H1 (cell line): ENCODE measurements around the gene FOXA3. TPM values are rescaled to one million over a fixed set of nuclear protein-coding genes. Genes with fewer than 3 reads are reported as not detected.

Experiments
- CTCF ChIA-PET: fragments of 300-600 bp; sonication (Branson Sonifier 250); formaldehyde crosslinking; loops from one replicate; lab custom pipeline; 2021; ENCODE audit not compliant: partially characterized antibody; lab: Charles Lee
- POLR2A ChIA-PET: fragments of 300-600 bp; sonication (Branson Sonifier 250); formaldehyde crosslinking; loops from one replicate; lab custom pipeline; 2021; ENCODE audit warnings: inconsistent platforms; ENCODE audit not compliant: partially characterized antibody; lab: Charles Lee
- DNase-seq, 2 experiments: peaks; one replicate each; pipeline versions ENCODE4 v3.0.0 to v3.0.0-alpha.2; 2010 to 2022; ENCODE audit warnings: low spot score in 2 of 2, low read depth in 1 of 2, mixed read lengths in 1 of 2
- FAIRE-seq: peaks from 2 replicates; lab custom pipeline; 2011; peaks lifted over from hg19 to GRCh38; lab: Jason Lieb, UNC
- H2AFZ ChIP-seq: 2 replicates; pipeline ENCODE4 v1.8.1; 2012; ENCODE audit warnings: low read length, inconsistent platforms
- H2AK5ac ChIP-seq: 2 replicates; pipeline ENCODE4 v1.6.1; 2013; ENCODE audit warnings: low read depth, low read length
- H2BK120ac ChIP-seq: replicated peaks from 2 replicates; pipeline ENCODE3; 2013; ENCODE audit warnings: low read depth, low read length, inconsistent platforms
- H2BK12ac ChIP-seq: 2 replicates; pipeline ENCODE4 v1.6.1; 2013; ENCODE audit warnings: low read depth, low read length
- H2BK15ac ChIP-seq: 2 replicates; pipeline ENCODE4 v1.6.1; 2013; ENCODE audit warnings: low read length
- H2BK20ac ChIP-seq: 2 replicates; pipeline ENCODE4 v1.6.1; 2013; ENCODE audit warnings: low read length
- H2BK5ac ChIP-seq: 2 replicates; pipeline ENCODE4 v1.6.1; 2013; ENCODE audit warnings: low read depth, low read length
- H3K14ac ChIP-seq: 2 replicates; pipeline ENCODE4 v1.6.1; 2013; ENCODE audit warnings: inconsistent platforms; ENCODE audit not compliant: insufficient read length
- H3K18ac ChIP-seq: 2 replicates; pipeline ENCODE4 v1.6.1; 2013; ENCODE audit warnings: low read length; ENCODE audit errors: extremely low read depth
- H3K23ac ChIP-seq: 2 replicates; pipeline ENCODE4 v1.6.1; 2013; ENCODE audit warnings: inconsistent platforms; ENCODE audit not compliant: insufficient read length
- H3K23me2 ChIP-seq: 2 replicates; pipeline ENCODE4 v1.6.1; 2013; ENCODE audit warnings: low read depth, low read length
- H3K27ac ChIP-seq: 2 replicates; pipeline ENCODE4 v1.6.1; 2011; ENCODE audit warnings: low read depth, low read length, inconsistent platforms
- H3K27me3 ChIP-seq, 4 experiments: replicated peaks in 1 of 4; 1 replicate in 1 of 4; 2 replicates in 3 of 4; pipeline versions ENCODE4 v1.6.1 to v1.8.1; 2011 to 2013; ENCODE audit warnings: low read length in 3 of 4, mild to moderate bottlenecking in 3 of 4, inconsistent platforms in 2 of 4, mixed read lengths in 2 of 4, moderate library complexity in 1 of 4; ENCODE audit not compliant: control insufficient read depth in 3 of 4, insufficient read depth in 3 of 4; ENCODE audit errors: extremely low read depth in 1 of 4
- H3K36me3 ChIP-seq, 4 experiments: 2 replicates each; pipeline versions ENCODE4 v1.6.1 to v1.8.1; 2011 to 2013; ENCODE audit warnings: mild to moderate bottlenecking in 4 of 4, low read length in 3 of 4, moderate library complexity in 2 of 4, control low read depth in 1 of 4, inconsistent platforms in 1 of 4; ENCODE audit not compliant: insufficient read depth in 4 of 4, control insufficient read depth in 2 of 4
- H3K4ac ChIP-seq: replicated peaks from 2 replicates; pipeline ENCODE3; 2013; ENCODE audit warnings: low read length, low read depth, mixed read lengths, inconsistent platforms; ENCODE audit not compliant: insufficient read length
- H3K4me1 ChIP-seq, 4 experiments: replicated peaks in 1 of 4; 1 replicate in 1 of 4; 2 replicates in 3 of 4; pipeline versions ENCODE4 v1.6.1 to v1.8.1; 2011 to 2013; ENCODE audit warnings: low read length in 3 of 4, inconsistent platforms in 2 of 4, mixed read lengths in 1 of 4; ENCODE audit not compliant: insufficient read depth in 4 of 4, control insufficient read depth in 3 of 4
- H3K4me2 ChIP-seq, 2 experiments: 2 replicates each; pipeline versions ENCODE4 v1.6.1 to v1.8.1; 2011 to 2013; ENCODE audit warnings: low read depth in 2 of 2, low read length in 2 of 2, control low read depth in 1 of 2, inconsistent platforms in 1 of 2, mild to moderate bottlenecking in 1 of 2; ENCODE audit not compliant: insufficient read depth in 1 of 2
- H3K4me3 ChIP-seq, 4 experiments: fragments of 200-600, 300-600 bp in 1 of 4; sonication (generic), shearing (Covaris generic), sonication (Bioruptor Twin) in 1 of 4; 2 replicates each; pipeline versions ENCODE4 v1.5.1 to v1.8.1; 2011 to 2016; ENCODE audit warnings: low read length in 4 of 4, low read depth in 3 of 4, control low read depth in 2 of 4, inconsistent platforms in 2 of 4, mild to moderate bottlenecking in 2 of 4, mixed read lengths in 1 of 4, moderate library complexity in 1 of 4; ENCODE audit not compliant: insufficient read depth in 2 of 4; ENCODE audit errors: extremely low read depth in 1 of 4
- H3K56ac ChIP-seq: replicated peaks from 2 replicates; pipeline ENCODE3; 2013; ENCODE audit warnings: low read depth, mild to moderate bottlenecking, mixed read lengths, low read length, inconsistent platforms; ENCODE audit not compliant: insufficient read length
- H3K79me1 ChIP-seq: 2 replicates; pipeline ENCODE4 v1.6.1; 2013; ENCODE audit warnings: low read depth, low read length, control low read depth
- H3K79me2 ChIP-seq, 2 experiments: 2 replicates each; pipeline versions ENCODE4 v1.6.1 to v1.8.1; 2012 to 2013; ENCODE audit warnings: low read length in 2 of 2, mild to moderate bottlenecking in 2 of 2, inconsistent platforms in 1 of 2; ENCODE audit not compliant: insufficient read depth in 2 of 2, control insufficient read depth in 1 of 2
- H3K9ac ChIP-seq, 4 experiments: replicated peaks in 1 of 4; 1 replicate in 1 of 4; 2 replicates in 3 of 4; pipeline versions ENCODE4 v1.6.1 to v1.8.1; 2011 to 2013; ENCODE audit warnings: low read depth in 3 of 4, low read length in 3 of 4, control low read depth in 2 of 4, mild to moderate bottlenecking in 2 of 4, moderate library complexity in 2 of 4, inconsistent platforms in 1 of 4; ENCODE audit errors: extremely low read depth in 1 of 4
- H3K9me3 ChIP-seq, 2 experiments: 2 replicates each; pipeline versions ENCODE4 v1.6.1 to v1.8.1; 2012 to 2013; ENCODE audit warnings: mild to moderate bottlenecking in 2 of 2, moderate library complexity in 2 of 2, control low read depth in 1 of 2, inconsistent platforms in 1 of 2, low read depth in 1 of 2, low read length in 1 of 2, mixed read lengths in 1 of 2; ENCODE audit not compliant: insufficient read depth in 2 of 2
- H4K20me1 ChIP-seq, 2 experiments: replicated peaks in 1 of 2; 2 replicates each; pipeline versions ENCODE3 to v1.8.1; 2011 to 2013; ENCODE audit warnings: inconsistent platforms in 2 of 2, low read length in 2 of 2, mild to moderate bottlenecking in 1 of 2; ENCODE audit not compliant: insufficient read depth in 2 of 2, control insufficient read depth in 1 of 2
- H4K5ac ChIP-seq: 2 replicates; pipeline ENCODE4 v1.6.1; 2013; ENCODE audit warnings: low read length, low read depth, mixed read lengths, inconsistent platforms; ENCODE audit not compliant: insufficient read length
- H4K8ac ChIP-seq: 2 replicates; pipeline ENCODE4 v1.8.0; 2013; ENCODE audit warnings: mild to moderate bottlenecking, moderate library complexity, low read length, inconsistent platforms; ENCODE audit not compliant: insufficient read depth; ENCODE audit errors: extremely low read depth
- H4K91ac ChIP-seq: replicated peaks from 2 replicates; pipeline ENCODE3; 2013; ENCODE audit warnings: low read length, mixed read lengths, inconsistent platforms; ENCODE audit not compliant: insufficient read length
- BRCA1 ChIP-seq: IDR thresholded peaks from 2 replicates; pipeline ENCODE4 v1.6.1; 2012; ENCODE audit warnings: low read depth, low read length, improper control_type of control experiment
- CBX5 ChIP-seq: fragments of 300-800, 300-1000 bp; sonication (generic); IDR thresholded peaks from 2 replicates; pipeline ENCODE4 v1.7.1; 2016; ENCODE audit warnings: antibody characterized with exemption, low read length, low read depth
- CBX8 ChIP-seq: fragments of 300-800, 300-1000 bp; sonication (generic); IDR thresholded peaks from 2 replicates; pipeline ENCODE4 v1.7.1; 2016; ENCODE audit warnings: low read depth, low read length, borderline replicate concordance
- CHD1 ChIP-seq: IDR thresholded peaks from 2 replicates; pipeline ENCODE4 v1.6.1; 2012; ENCODE audit warnings: low read depth, low read length, improper control_type of control experiment
- E2F6 ChIP-seq: IDR thresholded peaks from 2 replicates; pipeline ENCODE4 v1.6.1; 2012; ENCODE audit warnings: inconsistent platforms
- HDAC2 ChIP-seq, 2 experiments: fragments of 300-600 bp in 1 of 2; sonication (generic) in 1 of 2; IDR thresholded peaks; 2 replicates each; pipeline ENCODE4 v1.6.1; 2011 to 2012; ENCODE audit warnings: low read depth in 2 of 2, low read length in 2 of 2, mild to moderate bottlenecking in 2 of 2, moderate library complexity in 2 of 2, borderline replicate concordance in 1 of 2, inconsistent platforms in 1 of 2
- PHF8 ChIP-seq: fragments of 200-600 bp; sonication (generic); conservative IDR thresholded peaks from 2 replicates; pipeline ENCODE4 v1.7.1; 2012; ENCODE audit warnings: low read depth, mild to moderate bottlenecking, inconsistent platforms, low read length, moderate library complexity
- SIN3A ChIP-seq, 2 experiments: IDR thresholded peaks in 1 of 2; conservative IDR thresholded peaks in 1 of 2; 2 replicates each; pipeline ENCODE4 v1.6.1; 2011 to 2012; ENCODE audit warnings: low read length in 2 of 2, improper control_type of control experiment in 1 of 2, low read depth in 1 of 2, mild to moderate bottlenecking in 1 of 2
- SIX5 ChIP-seq: IDR thresholded peaks from 2 replicates; pipeline ENCODE4 v1.6.1; 2011; ENCODE audit warnings: mild to moderate bottlenecking, low read depth, low read length
- TCF12 ChIP-seq: IDR thresholded peaks from 2 replicates; pipeline ENCODE4 v1.6.1; 2011; ENCODE audit warnings: low read depth, mild to moderate bottlenecking, low read length
- WGBS, 2 experiments: shearing (Covaris generic) in 1 of 2; methylation state at CpG; one replicate each; pipeline versions ENCODE4 v1.1.6 to v1.1.7; 2013 to 2015; ENCODE audit warnings: low lambda C conversion rate in 2 of 2, mixed read lengths in 2 of 2, inconsistent platforms in 1 of 2, low coverage in 1 of 2, missing lambda C conversion rate in 1 of 2; ENCODE audit not compliant: insufficient replicate concordance in 2 of 2, insufficient coverage in 1 of 2, insufficient read length in 1 of 2; ENCODE audit errors: extremely low coverage in 1 of 2, missing lambda C conversion rate in 1 of 2; 5-methylcytosine and 5-hydroxymethylcytosine counted together
- polyA plus RNA-seq, 7 experiments: library from polyadenylated mRNA; depleted of rRNA in 3 of 7; stranded (reverse) in 5 of 7; unstranded in 2 of 7; fragments of >200 nt in 5 of 7; fragments of 200-250 nt in 2 of 7; gene quantifications; 1 replicate in 5 of 7; 2 replicates in 1 of 7; 4 replicates in 1 of 7; pipeline versions ENCODE4 v1.2.1 to v1.2.3, GENCODE V29; 2011 to 2013; ENCODE audit warnings: missing spikeins in 2 of 7, mixed read lengths in 2 of 7
- total RNA-seq: library from RNA; stranded (reverse); fragmentation: NEBNext Ultra II Directional; extraction: Animal tissue kit (Norgen Biotek cat#: 25700); gene quantifications from 2 replicates; pipeline ENCODE4 v1.2.1, GENCODE V29; 2021

The FOXA3 gene
- total and polyA plus RNA-seq, 2 of the 8 experiments (the other 6 are each of a cell fraction or from before 2014, with no cell fraction given): 20.2 to 49.1 TPM

GRCh38 chr19:45872095-45872919 is 8.2 kb downstream of the FOXA3 start:
- no peak overlapping the region for H3K4me2 ChIP-seq
- no peak overlapping the region for H4K8ac ChIP-seq
- no peaks in the 10 kb centered on the region; a peak in 1 of 7 replicates for H3K27me3 ChIP-seq
- FAIRE-seq (no peak), DNase-seq (no peak)
- no peak overlapping the region for H3K23ac ChIP-seq
- no peak overlapping the region for H3K4ac ChIP-seq
- peaks cover 0 to 12% (median 8%) of the 10 kb centered on the region in 4 experiments; a peak in 6 of 7 replicates for H3K4me1 ChIP-seq
- H3K9me3 ChIP-seq: no peaks in the 10 kb centered on the region
- no peak overlapping the region for H2AFZ ChIP-seq
- no peak overlapping the region for H2BK15ac ChIP-seq
- H3K9ac ChIP-seq: no peak overlapping the region
- H3K79me2 ChIP-seq: peaks cover 0 to 11% of the 10 kb centered on the region in 2 experiments; a peak in 2 of 4 replicates
- no peak overlapping the region for H3K4me3 ChIP-seq
- H3K27ac ChIP-seq: no peak overlapping the region
- H4K20me1 ChIP-seq: peaks cover 5 to 7% of the 10 kb centered on the region in 2 experiments
- no peak overlapping the region for H4K91ac ChIP-seq
- no peak overlapping the region for H2BK120ac ChIP-seq
- H3K36me3 ChIP-seq: peaks cover 0 to 15% (median 3%) of the 10 kb centered on the region in 4 experiments; a peak in 3 of 8 replicates
- no peak overlapping the region for H3K14ac ChIP-seq
- no peak overlapping the region for H2AK5ac ChIP-seq
- no peak overlapping the region for H2BK20ac ChIP-seq
- H2BK5ac ChIP-seq: no peak overlapping the region
- WGBS, 2 experiments: 94% methylated on average over 25 of the region's 34 CpGs; no CpG with 5 or more reads in 1 of the 2 experiments
- H3K56ac ChIP-seq: no peak overlapping the region
- POLR2A ChIA-PET: interaction anchor here (0.8 to 13.7 kb wide), 5 partner anchors 7 to 38 kb away, joined by 4 to 277 read pairs (median 4); partner anchors contain the start of genes FOXA3, IRF2BP1, MYPOP and SYMPK
- H3K23me2 ChIP-seq: peaks cover 7% of the 10 kb centered on the region; the same call in 1 of the 2 replicates
- CTCF ChIA-PET: interaction anchor here (1.0 to 12.4 kb wide), 2 partner anchors 9 to 11 kb away, joined by 10 to 208 read pairs; partner anchors contain the start of genes FOXA3, IRF2BP1 and SYMPK
- no peak overlapping the region for H4K5ac ChIP-seq
- no peak overlapping the region for H2BK12ac ChIP-seq
- H3K18ac ChIP-seq: no peak overlapping the region
- peaks cover 2% of the 10 kb centered on the region; the same call in 1 of the 2 replicates for H3K79me1 ChIP-seq
- TF ChIP-seq BRCA1: no peak
- no peak for TF ChIP-seq CHD1
- TF ChIP-seq TCF12: no peak
- no peak for TF ChIP-seq E2F6
- TF ChIP-seq PHF8: no peak
- no peak for TF ChIP-seq CBX8
- TF ChIP-seq HDAC2 (IDR thresholded peaks at IDR 0.05; ENCODE audit: borderline replicate concordance in 1 of 2, low read depth in 2 of 2, low read length in 2 of 2): no peak
- no peak for TF ChIP-seq SIX5
- TF ChIP-seq SIN3A (conservative IDR thresholded peaks at IDR 0.05 in 1 of 2, IDR thresholded peaks at IDR 0.05 in 1 of 2; ENCODE audit: low read depth in 1 of 2, low read length in 2 of 2): no peak
- TF ChIP-seq CBX5: no peak
